HG03066 (cell line): ENCODE results near the gene ETHE1.

Experiments used
- ATAC-seq: cut with Tn5 transposase; IDR thresholded peaks from one replicate; pipeline ENCODE4 v1.9.1; 2021; ENCODE audit warnings: low read depth; ENCODE audit not compliant: unreplicated experiment

Gene ETHE1, protein sequence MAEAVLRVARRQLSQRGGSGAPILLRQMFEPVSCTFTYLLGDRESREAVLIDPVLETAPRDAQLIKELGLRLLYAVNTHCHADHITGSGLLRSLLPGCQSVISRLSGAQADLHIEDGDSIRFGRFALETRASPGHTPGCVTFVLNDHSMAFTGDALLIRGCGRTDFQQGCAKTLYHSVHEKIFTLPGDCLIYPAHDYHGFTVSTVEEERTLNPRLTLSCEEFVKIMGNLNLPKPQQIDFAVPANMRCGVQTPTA

DNA sequence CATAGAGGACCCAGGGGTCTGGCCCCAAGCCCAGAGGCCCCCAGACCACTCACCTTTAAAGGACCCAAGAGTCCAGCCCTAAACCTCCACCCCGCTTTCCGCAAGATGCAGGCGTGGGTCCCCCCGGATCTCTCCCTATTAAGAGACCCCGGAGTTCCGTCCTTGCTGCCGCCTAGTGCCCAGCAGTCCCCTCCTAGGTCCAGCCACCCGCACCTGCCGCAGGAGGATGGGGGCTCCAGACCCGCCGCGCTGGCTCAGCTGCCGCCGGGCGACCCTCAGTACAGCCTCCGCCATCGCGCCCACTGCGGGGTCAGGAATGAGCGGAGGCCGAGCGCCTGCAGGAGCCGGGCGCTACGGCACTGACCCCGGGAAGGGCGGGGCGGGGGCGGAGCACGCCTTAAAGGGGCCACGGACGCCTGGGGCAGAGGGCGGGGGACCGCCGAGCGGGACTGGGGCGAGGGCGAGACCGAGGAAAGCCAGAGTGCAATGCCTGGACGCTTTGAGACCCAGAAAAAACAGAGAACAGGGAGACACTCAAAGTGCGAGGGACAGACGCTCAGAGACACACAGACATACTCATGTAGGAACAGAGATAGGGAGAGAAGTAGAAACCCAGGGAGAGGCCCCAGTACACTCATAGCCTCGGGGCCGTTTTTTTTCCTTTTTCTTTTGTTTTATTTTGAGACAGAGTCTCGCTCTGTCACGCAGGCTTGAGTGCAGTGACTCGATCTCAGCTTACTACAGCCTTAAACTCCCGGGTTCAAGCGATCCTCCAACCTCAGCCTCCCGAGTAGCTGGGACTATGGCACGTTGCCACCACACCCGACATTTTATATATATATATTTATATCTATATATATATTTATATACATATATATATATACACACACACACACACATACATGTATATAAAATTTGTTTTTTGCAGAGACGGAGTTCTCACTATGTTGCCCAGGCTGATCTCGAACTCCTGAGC is at the start of gene ETHE1:
Gene ETHE1, minus strand, starts transcription at position 318 of the 976 bp plus-strand sequence. Its CDS starts 24 bp downstream, at position 294.
- ATAC-seq = peak; percentile 65

DNA sequence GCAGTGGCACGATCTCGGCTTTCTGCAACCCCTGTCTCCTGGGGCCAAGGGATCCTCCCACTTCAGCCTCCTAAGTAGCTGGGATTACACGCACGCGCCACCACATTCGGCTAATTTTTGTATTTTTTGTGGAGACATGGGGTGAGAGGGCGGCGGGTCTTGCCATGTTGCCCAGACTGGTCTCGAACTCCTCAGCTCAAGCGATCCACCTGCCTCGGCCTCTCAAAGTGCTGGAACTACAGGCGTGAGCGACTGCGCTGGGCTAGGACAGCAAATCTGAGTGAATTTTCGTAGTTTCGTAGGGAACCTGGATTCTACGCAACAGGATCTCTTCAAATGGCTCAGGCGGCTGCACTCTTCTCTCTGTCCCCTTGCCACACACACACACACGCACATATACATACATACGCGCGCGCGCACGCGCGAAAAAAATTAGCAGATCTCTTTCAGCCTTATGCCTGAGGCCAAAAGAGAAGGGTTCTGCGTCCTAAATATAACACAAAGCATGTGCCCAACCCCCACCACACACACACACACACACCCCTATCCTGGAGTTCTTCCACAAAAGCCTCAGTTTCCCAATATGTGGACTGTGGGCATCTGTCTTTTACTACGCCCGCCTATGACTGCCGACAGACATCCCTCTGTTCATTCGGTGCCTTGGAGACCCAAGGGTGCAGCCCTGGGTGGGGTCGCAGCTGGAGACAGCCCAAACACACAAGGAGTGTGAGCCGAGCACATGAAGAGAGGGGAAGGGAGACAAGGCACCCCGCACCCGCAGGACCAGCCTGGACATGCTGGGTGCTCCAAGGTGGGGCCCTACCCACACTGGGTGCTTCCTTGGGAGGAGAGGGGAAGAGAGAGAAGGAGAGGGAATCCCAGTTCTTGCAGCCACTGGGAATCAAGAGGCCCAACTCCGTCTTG is 49.2 kb upstream of the ETHE1 start:
- ATAC-seq = no peak

DNA sequence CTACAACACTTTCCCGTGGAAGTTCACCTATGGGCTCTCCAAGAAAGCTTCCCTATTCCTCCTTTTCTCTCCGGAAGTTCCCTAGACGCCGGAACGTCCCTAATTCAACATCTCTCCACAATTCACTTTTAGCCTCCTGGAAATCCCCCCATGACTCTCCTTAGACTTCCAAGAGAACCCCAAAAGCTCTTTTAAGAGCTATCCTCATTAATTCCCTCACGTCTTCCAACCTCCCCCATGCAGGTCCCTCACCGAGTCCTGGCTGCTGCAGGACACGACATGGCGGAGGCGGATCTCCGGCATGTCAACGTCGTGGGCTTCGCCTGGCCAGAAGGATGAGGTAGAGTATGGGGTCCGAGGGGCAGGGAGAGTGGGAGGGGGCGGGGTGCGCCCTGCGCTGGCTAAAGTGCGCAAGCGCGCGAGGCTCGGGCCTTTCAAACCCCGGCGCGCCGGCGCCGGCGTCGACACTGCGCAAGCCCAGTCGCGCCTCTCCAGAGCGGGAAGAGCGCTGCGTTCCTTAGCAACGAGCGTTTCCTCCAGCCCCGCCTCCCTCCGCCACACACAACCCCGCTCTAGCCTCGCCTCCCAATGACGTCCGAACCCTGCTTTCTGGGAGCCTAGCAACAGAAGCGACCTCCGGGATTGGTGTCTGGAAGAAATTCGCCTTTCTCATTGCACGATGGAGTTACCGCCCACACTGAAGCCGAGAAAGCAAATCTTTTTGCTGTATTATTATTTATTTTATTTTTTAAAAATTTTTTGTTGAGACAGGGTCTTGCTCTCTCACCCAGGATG is 48.4 kb upstream of the ETHE1 start, which contains the start of the genes PINLYP and XRCC1:
Gene PINLYP, plus strand, starts transcription at position 646 of the 795 bp plus-strand sequence. CDS start 1,391 bp downstream, outside the sequence.
Gene XRCC1, minus strand, starts transcription at position 372 of the 795 bp plus-strand sequence. Its CDS starts 69 bp downstream, at position 303.
- peak; percentile 98 for ATAC-seq

DNA sequence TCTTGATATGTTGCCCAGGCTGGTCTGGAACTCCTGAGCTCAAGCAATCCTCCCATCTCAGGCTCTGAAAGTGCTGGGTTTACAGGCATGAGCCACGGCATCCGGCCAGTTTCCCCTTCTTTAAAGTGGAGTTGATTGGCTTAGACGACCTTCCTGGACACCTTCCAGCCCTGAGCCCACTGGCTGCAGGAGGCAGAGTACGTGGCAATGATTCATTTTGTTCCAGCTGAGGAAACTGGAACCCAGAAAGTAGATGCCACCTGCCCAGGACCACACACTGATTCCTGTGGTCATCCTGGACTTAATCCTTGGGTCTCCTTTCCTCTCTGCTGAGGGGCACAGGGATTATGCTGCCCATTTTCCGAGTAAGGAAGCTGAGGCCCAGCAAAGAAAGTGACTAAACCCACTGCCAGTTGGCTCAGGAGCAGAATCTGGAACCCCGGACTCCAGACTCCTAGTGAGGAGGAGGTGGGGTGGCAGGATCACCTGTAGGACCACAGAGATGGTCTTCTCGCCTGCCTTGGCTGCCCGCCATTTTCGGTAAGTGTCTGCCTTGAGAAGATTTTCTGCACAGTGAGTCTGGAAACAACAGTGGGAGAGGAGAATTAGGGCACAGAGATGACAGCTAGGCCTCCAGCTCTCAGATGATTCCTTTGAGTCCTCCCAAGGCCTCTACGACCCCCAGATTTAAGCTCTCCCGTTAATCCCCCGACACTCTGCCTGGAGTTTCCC is 47.6 kb upstream of the ETHE1 start:
- no peak for ATAC-seq

DNA sequence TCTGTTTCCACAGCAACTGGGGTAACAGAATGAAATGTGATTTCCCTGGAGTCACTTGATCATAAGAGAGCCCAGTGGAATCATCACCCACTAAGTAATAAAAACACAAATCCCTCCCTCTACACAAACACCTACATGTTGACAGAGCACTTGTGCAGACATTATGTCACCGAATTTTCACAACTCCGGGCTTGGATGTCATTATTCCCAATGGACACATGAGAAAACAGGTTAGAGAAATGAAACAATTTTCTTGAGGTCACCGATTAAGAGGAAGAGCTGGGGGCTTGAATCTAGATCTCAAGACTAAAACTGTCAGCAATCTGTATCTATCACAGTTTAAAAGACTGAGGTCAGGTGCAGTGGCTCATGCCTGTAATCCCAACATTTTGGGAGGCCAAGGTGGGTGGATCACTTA is 45.2 kb upstream of the ETHE1 start:
- ATAC-seq = no peak

DNA sequence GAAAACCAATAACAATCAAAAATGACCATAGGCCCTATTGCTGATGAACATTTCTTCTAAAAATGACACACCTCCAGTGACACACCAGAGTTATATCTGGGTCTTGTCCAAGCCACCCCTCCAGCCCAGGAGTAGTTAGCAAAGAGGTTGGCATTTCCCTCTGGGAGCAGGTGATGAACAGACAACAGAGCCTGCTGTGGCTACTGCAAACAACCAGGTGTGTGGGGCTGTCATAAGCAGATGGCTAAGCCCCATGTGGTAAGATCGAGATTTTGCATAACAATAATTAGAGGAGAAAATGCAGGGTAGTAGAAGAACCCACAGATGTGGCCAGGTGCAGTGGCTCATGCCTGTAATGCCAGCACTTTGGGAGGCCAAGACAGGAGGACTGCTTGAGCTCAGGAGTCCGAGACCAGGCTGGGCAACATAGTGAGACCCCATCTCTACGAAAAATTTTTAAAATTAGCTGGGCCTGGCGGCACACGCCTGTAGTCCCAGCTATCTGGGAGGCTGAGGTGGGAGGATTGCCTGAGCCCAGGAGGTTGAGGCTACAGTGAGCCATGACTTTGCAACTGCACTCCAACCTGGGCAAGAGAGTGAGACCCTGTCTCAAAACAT is 43.3 kb upstream of the ETHE1 start:
- ATAC-seq = no peak

DNA sequence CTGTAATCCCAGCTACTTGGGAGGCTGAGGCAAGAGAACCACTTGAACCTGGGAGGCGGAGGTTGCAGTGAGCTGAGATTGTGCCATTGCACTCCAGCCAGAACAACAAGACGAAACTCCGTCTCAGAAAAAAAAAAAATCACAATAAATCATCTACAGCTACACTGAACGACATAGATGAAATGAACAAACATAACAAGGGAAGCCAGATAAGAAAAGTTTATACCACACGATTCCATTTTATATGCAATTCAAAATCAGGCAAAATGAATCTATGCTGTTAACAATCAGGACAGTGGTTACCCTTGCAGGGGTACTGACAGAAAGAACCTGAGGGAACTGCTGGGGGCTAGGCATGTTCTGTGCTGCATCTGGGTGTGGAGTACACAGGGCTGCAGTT is 42.7 kb upstream of the ETHE1 start:
- ATAC-seq = no peak

DNA sequence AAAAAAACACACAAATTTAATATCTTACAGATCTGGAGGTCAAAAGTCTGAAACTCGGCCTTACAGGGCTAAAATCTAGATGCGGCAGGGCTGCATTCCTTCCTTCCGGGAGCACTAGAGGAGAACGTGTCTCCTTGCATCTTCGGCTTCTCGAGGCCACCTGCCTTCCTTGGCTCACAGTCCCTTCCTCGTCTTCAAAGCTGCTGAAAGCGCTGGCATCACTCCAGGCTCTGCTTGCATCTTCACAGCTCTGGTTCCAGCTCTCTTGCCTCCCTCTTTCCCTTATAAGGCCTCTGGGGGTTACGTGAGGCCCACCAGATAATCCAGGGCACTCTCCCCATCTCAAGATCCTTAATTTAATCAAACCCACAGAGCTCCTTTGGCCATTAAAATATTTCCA is 37.8 kb upstream of the ETHE1 start:
- no peak for ATAC-seq

DNA sequence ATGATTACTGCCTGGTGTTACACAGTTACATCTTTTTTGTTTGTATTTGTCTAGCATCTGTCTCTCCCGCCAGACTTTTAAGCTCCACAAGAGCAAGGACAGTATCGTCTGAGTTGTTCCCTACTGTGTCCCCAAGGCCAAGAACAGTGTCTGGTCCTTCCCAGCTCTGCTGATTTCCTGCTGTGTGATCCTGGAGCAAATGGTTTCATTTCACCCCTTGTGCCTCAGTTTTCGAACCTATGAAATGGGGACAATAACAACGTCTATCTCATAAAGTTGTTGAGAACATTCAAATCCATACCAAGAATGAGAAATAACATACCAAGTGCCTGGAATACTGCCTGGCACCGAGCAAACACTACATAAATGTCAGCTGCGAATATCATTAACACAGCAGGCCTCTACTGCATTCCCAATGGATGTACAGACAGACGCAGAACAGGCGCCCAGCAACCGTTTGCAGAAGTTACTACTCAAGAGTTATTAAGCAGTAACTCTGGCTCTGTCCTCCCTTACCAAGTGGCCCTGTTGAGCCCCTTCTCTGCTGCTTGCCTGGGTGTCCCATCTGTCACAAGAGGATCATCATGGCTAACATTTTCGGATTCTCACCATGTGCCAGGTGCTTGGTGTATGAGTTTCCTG is 36.9 kb upstream of the ETHE1 start:
- no peak for ATAC-seq

DNA sequence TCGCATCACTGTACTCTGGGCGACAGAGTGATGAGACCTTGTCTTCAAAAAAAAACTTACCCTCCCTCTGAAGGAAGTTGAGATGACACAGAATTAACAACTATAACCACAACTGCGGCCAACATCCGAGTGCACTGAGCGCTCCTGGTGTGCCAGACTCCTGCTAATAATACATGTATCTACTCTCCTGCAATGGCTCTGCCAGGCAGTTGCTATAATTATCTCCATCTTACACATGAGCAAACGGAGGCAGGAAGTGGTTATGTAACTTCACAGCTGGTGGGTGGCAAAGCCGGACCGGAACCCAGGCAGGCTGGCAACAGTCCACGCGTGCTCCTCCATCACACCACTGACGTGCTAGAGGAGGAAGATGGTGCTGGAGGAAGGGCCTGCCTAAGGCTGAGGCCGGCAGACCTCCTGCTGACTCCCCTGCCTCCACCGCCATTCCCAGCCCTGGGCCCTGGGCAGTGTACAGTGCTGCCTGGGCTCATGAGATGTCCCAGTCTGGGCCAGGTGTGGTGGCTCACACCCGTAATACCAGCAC is 35.8 kb upstream of the ETHE1 start:
- ATAC-seq = no peak

DNA sequence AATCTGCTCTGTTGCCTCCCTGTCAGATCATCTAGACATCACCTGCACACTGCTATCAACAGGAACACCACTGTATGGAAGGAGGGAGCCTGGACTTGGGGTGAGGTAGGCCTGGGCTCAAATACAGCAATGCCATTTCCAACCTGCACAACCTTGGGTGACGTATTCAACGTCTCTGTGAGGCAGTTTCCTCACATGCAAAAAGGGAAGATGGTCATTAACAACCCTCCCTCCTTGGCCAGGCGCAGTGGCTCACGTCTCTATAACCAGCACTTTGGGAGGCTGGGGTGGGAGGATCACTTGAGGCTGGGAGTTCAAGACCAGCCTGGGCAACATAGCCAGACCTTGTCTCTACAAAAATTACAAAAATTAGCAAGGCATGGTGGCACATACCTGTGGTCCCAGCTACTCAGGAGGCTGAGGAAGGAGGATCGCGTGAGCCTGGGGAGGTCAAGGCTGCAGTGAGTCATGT is 35.3 kb upstream of the ETHE1 start:
- ATAC-seq = no peak

DNA sequence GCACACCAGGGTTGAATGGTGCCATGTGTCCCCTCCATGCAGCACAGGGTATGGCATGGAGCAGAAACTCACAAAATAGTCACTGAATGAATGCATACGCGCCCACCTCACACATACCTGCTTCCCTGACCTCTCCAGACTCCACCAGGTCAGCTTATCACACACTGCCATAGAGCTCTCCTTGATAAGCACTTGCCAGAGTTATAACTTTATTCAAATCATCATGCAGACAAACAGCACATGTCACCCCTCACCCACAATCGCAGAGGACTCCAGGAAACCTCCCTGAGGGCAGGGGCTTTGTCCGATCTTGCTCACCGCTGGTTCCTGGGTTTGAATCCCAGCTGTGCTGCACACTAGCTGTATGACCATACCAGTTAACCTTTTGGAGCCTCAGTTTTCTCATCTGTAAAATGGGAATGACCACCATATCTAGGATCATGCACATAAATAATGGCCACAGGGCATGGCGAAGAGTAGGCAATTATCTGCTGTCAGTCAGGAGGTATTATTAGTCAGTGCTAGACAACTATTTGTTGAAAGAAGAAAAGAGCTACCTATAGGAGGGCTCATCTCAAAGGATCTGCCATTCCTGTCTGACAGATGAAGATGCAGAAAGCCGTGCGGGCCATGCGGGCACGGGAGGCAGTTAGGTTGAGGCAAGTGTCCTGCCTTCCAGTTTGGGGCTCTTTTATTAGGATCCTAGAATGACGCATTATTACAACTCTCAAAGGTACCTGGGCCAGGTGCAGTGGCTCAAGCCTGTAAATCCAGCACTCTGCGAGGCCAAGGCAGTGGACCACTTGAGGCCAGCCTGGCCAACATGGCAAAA is 34.4 kb upstream of the ETHE1 start:
- no peak for ATAC-seq

DNA sequence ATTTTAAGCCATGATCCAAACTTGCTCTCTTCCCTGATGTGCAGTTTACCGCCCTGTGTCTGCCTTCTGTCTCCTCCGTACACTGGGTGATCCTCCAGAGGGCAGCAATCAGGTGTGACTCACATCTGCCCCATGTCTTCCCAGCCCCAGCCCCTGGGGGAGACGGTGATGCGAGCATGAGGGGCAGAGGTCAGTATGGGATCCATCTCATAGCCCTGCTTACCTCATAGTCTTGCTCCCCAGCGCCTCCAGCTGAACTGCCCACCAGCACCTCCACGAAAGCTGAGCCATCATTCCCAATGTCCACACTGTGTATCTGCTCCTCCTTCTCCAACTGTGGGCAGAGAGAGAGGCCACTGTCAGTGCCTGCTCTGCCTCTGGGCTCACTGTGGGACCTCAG is 33.7 kb upstream of the ETHE1 start:
- no peak for ATAC-seq

DNA sequence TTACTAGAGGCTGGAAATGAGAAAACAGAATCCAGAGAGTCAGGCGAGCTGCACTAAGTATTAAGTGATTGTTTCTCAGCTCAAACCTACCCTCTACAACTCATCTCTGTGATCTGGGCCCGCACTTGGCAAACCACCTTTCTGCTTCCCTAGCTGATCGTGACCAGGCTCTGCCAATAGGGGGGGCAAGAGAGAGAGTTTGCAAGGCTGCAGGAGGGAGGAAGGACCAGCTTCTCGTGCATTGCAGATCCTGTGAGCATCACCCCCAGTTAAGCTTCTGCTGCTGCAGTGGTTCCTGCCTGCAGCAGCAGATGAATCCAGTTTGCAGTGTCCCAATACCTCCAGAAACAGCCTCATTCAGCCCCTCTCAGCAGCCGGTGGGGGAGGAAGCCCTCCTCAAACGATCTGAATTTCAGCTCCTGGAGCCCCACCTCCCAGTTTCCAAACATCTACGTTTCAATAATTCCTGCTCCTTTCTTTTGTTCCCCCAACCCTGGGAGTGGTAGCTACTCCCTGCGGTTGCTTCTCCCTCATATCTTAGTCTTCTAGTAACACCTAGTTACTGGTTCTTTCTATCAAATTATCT is 28.3 kb upstream of the ETHE1 start:
- no peak for ATAC-seq

DNA sequence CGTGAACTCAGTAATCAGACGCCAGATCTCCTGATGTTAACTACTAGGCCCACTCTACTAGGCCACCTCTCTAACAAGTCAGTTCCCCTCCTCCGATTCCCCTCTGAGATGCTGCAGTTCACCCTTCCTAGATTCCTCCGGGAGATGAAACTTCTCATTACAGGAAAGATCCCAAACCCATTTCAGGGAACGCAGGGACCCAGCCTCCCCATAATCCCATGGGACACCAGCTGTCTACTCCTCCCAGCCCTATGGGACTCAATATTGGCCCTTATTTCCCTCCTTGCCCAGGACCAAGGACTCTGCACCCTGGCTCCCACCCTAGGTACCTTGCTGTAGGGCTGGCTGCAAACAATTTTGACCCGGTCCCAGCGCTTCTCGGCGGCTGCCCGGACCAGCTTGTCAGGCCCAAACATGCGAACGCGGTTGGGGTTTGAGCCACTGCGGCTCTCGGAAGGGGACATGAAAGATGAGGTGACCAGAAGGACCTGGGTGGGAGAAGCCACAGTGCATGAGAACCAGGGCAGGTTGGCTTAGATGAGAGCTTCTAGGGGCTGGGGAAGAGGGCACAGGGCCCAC is 27.4 kb upstream of the ETHE1 start:
- no peak for ATAC-seq

DNA sequence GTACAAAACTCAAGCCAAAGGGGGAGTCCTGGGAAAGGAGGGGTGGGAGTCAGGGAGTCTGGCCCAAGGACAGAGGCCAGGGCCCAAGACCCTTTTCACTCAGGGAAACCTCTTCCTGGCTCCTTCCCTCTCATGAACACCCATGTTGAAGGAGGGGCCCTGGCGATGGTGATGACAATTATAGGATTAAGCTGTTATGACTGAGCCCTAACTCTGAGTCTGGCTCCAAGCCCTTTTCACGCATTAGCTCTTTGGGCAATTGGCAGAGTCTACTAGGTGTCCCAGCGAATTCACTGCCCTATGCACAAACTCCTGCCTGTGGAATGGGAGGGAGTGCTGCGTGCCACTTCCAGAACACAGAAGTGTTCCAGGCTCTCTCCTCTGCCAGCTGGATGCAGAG is 26.7 kb upstream of the ETHE1 start:
- no peak for ATAC-seq
